Activated CD4-positive, alpha-beta T cell treated with anti-CD3 and anti-CD28 coated beads, Interleukin-2, amount 50 U/mL, for 4 hours (primary cell): Measurements from ENCODE around the gene AKNA.

Experiments used
- DNase-seq, 2 experiments: peaks; one replicate each; pipeline ENCODE4 v3.0.0-alpha.2; 2020

Gene AKNA

DNA sequence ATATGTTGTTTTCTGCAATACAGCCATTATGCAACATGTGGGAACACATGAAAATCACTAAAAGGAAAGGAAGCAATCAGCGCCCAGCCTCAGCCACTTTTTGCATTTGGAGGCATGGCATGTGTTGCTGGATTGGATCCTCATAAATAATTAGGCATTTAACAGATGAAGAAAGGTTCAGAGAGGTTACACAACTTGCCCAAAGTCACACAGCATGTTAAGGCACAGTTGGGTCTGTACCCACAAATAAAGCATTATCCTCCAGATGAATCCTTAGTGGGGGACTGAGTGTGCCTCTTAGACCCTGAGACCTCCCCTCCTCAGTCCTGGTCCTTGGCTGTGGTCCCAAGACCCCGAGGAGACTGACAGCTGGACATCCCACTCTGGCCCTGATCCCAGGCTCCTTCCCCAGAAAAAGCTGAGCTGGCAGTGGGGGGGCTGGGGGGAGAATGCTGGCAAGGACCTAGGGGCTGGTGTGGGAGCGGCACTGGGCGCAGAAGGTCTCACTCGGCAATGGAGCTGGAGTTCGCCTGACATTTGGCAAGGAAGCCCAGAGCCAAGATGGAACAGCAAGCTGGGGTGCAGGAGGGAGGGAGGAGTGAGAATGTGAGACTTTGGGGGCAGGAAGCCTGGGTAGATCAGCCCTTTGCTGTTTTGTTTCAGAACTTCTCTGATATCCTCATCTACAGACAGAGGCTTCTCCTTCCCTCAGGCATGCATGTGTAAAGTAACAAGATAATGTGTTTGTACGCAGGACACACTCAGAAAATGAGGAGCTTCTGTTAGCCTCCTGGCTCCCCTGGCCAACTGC, 6.9 kb upstream of the AKNA start:
- no peak for DNase-seq

GRCh38 chr9:114392749-114393112, 4.9 kb upstream of the AKNA start:
- DNase-seq: no peak

DNA sequence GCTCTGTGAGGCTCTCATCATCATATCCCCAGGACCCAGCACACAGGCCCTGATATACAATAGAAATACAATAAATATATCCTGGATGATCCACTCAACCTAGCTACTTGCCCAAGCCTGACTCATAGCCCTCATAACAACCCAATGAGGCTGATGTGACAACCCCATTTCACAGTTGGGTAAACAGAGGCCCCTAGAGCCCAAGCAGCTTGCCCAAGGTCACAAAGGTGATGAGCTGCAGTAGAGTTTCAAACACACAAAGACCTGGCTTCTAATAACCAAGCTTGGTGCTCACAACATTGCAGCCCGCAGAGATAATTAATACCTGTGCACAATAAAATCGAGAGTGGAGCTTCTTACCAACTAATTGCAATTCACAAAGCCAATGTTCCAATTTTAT, 3.2 kb upstream of the AKNA start:
- no peak for DNase-seq

GRCh38 chr9:114389612-114390368, 2.0 kb upstream of the AKNA start:
- no peak for DNase-seq

- DNase-seq: no peak
Observed at GRCh38 chr9:114388764-114389375, 1.1 kb upstream of the AKNA start.

- DNase-seq: no peak
Observed at GRCh38 chr9:114388357-114388682, 538 bp upstream of the AKNA start.

GRCh38 chr9:114386886-114387679, 699 bp downstream of the AKNA start:
- DNase-seq: no peak

GRCh38 chr9:114386361-114386885, 1.4 kb downstream of the AKNA start:
- no peak for DNase-seq

DNA sequence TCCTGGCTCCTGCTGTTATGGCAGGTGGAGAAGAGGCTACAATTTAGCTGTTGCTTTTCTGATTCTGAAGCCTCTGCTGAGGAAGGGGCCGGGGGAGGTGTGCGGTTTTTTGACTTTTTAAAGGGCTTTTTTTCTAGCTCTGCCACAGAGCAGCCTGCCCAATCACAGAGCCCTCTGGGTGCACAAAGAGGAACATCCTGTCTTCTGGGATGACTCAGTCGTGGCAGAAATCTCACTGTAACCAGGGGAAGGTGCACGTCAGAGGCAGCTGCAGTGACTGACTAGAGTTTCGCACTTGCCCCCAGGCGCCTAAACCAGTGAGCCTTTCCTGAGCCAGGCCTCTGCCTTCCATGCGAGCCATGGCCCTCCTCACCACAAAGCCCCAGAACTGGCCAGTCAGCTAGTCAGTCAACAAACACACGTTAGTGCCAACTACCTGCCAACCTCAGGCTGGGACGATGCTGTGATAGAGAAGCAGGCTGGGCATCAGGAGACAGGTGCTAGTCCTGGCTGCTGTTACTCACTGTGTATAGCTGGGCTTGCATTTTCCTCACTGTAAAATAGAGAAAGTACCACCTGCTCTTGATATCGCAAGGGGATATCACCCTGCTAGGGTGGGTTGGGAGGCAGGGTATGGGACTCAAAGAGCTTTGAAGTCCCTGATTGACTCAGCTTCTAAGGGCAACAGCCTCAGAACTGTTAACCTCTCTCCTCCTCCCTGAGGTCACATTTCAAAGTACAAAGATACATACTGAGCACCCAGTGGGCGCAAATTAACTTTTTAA, 2.2 kb downstream of the AKNA start:
- peak; percentile 79 to 87 for DNase-seq

- DNase-seq: no peak
Observed at GRCh38 chr9:114384836-114385396, 2.9 kb downstream of the AKNA start.

GRCh38 chr9:114384341-114384740, 3.4 kb downstream of the AKNA start:
- DNase-seq: no peak

DNA sequence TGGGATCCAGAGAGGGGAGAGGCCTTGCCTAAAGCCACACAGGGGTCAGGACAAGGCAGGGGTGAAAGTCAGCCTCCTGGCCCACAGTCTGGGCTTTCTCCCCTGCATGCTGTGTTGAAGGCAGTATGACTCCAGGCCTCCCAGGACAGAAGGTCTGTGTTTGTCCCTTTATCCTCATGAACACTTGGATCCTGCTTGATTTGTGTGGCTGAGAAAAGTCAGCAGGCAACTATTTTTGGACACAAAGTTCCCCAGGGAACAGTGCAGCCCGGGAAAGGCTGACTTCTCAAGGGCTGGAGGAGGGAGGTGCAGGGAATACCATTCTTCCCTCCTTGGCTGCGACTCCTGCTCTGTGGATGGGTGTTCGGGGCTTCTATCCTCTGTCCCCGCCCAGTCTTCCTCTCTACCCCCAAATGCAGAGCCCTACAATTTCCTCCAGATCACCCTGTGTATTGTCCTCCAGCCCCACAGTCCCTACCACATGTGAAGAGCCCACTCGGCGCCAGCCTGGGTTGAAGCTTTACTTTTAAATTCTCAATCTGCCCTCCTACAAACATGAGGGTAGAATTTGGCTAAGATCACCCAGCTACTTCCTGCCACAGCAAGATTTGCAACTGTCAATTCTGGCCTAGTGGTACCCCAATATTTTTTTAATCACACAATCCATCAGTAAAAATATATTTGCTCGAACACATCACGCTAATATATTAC, 4.1 kb downstream of the AKNA start:
- DNase-seq: no peak

DNA sequence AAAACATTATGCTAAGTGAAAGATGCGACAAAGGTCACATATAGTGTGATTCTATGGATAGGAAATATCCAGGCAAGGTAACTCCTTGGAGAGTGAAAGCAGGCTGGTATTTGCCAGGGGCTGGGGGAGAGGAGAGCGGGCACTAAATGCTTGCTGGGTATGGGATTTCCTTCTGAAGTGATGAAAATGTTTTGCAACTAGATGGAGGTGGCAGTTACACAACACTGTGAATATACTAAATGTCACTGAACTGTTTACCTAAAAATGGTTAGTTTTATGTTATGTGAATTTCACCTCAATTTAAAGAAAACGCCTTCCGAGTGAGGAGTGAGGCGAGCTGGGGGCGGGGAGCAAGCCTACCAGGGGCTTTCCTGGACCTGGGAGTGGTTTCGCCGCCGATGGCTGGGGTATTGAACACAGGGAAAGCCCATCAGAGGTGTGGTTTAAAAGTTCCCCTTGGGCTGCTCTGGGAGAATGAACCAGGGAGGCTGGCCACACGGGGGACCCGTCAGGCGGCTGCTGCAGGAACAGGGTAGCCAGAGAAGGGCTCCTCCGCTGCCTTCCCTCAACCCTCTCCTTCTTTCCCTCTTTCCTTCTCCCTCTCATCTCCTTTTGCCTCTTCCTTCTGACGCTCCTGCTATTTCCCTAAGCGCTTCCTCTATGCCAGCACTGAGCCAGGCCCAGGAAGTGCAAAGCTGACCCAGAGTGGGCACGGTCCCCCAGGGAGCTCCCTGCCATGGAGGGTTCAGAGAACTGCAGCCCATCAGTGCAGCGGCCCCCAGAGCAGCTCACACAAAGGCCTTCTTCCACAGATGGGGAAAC, 4.9 kb downstream of the AKNA start:
- DNase-seq: peak; percentile 68

DNA sequence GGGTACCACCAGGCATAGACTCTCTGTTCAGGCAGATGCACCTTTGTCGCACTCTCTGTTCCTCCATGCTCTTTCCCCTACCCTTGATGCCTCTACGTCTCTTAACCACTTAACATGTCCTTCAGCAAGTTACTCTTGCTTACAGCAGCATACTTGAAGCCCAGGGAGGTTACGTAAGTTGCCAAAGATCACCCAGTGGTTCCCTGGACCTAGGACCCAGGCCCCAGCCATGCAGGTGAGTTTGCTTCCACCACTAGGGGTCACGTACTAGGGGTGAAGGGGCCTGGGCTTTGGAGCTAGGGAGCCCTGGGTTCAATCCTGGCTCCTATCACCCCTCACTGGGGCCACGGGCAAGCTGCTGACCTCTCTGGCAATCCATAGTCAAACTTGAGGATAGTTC, 8.9 kb downstream of the AKNA start:
- DNase-seq: no peak

DNA sequence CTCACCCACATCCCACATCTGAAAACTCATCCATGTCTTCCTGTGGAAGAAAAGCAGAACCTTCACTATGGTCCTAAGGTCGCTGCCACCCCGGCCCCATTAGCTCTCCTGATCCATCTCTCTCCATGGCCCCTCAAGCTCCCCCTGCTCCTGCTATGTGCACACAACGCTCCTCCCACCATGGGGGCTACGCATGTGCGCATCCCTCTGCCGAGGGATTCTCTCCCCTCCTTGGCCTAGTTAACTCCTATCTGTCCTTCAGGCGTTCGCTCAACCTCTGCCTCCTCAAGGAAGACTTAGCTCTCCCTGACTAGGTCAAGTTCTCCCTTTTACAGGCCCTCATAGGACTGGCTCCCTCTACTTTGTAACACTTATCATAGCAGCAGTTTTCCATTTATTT, 9.8 kb downstream of the AKNA start:
- no peak for DNase-seq

- DNase-seq: no peak
Observed at GRCh38 chr9:114376586-114377445, 11.0 kb downstream of the AKNA start.

GRCh38 chr9:114375386-114376175, 12.2 kb downstream of the AKNA start:
- no peak for DNase-seq

GRCh38 chr9:114374936-114375335, 12.8 kb downstream of the AKNA start:
- DNase-seq: no peak
